NCI-H82 treated with DMSO at 0.1 percent for 48 hours (cell line): ENCODE results near the gene OR2G6.
"Not testable (repeated sequence)": the region's sequence is repeated elsewhere in the genome, so short reads cannot be mapped to it uniquely, and the experiment has no call there.

Experiments
- DNase-seq: peaks from one replicate; lab custom pipeline; 2025; ENCODE audit not compliant: unreplicated experiment; lab: John Stamatoyannopoulos, UW

Gene OR2G6

GRCh38 chr1:248573856-248574255, 66.0 kb downstream of the OR2G6 start:
- not testable (repeated sequence) for DNase-seq

- not testable (repeated sequence) for DNase-seq
These were observed 66.8 kb downstream of the OR2G6 start, which contains the start of gene OR2T34 for GRCh38 chr1:248574657-248575056. Gene OR2T34, minus strand, starts transcription at chr1:248574757. Its CDS starts 0 bp downstream, at chr1:248574757.

DNA sequence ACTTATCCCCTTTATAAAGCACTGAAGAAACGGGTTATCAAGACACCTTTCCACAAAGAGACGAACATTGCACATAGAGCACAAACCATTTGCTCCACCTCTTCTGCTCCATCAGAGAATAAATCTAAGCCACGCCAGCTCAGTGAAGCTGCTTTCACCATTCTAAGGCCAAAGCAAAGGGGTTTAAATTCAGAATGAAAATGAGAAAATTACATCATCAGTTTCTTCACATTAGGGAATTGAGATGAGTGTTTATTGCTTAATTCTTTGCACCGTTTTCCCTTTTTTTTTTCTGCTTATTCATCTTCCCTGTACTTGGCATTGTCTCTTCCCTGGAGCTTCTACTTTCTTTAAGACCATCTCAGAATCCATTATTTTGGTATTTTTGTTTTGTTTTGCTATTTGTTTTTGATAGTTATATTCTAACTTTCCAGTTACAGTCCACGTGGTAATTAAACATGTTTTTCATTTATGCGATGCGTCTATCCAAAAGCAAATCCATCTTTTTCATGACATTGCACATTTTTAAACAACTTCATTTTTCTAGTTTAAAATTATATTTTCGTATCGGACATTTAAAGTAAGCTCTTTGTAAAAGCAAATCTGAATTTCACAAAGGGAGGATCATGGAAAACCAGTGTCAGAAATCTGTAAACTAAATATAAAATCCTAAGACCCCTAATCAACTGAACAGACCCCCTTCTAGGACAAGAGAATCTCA, 68.5 kb downstream of the OR2G6 start:
- no peak for DNase-seq
